Omental fat pad (tissue), 4 donors: Measurements from ENCODE around the gene RASL10A. TPM values are rescaled to one million over a fixed set of nuclear protein-coding genes. Genes with fewer than 3 reads are reported as not detected.
"Not testable (repeated sequence)": the region's sequence is repeated elsewhere in the genome, so short reads cannot be mapped to it uniquely, and the experiment has no call there.

Experiments
- ATAC-seq: fragments of 150-250 bp; one replicate; pipeline ENCODE4 v1.9.1; 2016; ENCODE audit warnings: mild to moderate bottlenecking, moderate library complexity; ENCODE audit not compliant: low FRiP score
- DNase-seq: peaks from one replicate; pipeline ENCODE4 v3.0.0-alpha.2; 2019; ENCODE audit warnings: low spot score
- total RNA-seq, 4 donors: library from RNA; depleted of rRNA; stranded (reverse); fragments of >200 nt; gene quantifications; one replicate each; pipeline ENCODE4 v1.1.0, GENCODE V29; 2016
- TF ChIP-seq, protein P1 (sequence below), 3 donors: fragments of 450-650 bp; IDR thresholded peaks; one replicate each; pipeline ENCODE4 v1.5.1; 2016 to 2017; ENCODE audit warnings: antibody characterized with exemption in 3 of 3, mild to moderate bottlenecking in 3 of 3, moderate library complexity in 2 of 3

The RASL10A gene, protein sequence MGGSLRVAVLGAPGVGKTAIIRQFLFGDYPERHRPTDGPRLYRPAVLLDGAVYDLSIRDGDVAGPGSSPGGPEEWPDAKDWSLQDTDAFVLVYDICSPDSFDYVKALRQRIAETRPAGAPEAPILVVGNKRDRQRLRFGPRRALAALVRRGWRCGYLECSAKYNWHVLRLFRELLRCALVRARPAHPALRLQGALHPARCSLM
- total RNA-seq: 1 to 10 TPM in 2 of 4 donors, under 1 TPM in 1, not detected in 1; 0.56 to 2.6 (median 1.5) TPM

DNA sequence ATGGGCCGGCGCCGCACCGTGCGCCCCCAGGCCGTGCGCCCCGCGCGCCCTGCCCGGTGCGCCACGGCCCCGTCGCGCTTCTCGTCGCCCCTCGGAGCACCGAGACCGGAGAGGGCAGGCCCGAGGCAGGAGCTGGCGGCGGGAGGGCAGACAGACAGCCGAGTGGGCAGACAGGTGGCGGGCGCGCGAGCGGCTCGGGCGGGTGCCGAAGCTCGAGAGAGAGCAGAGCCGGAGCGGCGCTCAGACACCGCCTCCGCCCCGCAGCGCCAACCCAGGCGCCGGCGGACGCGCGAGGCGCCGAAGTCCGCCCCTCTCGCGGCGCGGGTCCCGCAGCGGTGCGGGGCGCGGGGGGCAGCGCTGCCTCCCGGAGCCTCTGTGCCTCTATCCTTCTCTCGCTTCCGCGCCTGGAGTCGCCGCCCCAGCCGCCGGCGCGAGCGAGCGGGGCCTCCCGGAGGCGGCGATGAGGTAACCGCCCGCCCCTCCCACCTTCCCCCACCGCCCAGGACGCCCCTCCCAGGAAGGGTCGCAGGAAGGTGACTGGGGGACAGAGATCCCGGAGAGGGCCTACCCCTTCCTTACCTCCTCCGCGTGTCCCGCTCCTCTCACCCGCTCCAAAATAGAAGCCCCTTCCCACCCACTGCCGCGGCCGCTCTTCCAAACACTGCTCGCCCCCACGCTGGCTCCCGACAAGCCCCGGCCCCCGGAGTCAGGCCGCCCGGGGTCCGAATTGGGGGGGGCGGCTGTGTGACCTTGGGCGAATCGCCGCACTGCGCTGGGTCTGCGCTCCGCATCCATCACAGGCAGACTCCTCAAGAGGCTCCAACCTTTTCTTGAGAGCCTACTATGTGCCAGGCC is at the start of gene RASL10A:
Gene RASL10A, minus strand, starts transcription at position 412 of the 855 bp plus-strand sequence. CDS start 451 bp downstream, outside the sequence.
- DNase-seq (no peak), ATAC-seq (no peak)
- TF ChIP-seq, protein P1, sequence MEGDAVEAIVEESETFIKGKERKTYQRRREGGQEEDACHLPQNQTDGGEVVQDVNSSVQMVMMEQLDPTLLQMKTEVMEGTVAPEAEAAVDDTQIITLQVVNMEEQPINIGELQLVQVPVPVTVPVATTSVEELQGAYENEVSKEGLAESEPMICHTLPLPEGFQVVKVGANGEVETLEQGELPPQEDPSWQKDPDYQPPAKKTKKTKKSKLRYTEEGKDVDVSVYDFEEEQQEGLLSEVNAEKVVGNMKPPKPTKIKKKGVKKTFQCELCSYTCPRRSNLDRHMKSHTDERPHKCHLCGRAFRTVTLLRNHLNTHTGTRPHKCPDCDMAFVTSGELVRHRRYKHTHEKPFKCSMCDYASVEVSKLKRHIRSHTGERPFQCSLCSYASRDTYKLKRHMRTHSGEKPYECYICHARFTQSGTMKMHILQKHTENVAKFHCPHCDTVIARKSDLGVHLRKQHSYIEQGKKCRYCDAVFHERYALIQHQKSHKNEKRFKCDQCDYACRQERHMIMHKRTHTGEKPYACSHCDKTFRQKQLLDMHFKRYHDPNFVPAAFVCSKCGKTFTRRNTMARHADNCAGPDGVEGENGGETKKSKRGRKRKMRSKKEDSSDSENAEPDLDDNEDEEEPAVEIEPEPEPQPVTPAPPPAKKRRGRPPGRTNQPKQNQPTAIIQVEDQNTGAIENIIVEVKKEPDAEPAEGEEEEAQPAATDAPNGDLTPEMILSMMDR (IDR thresholded peaks at IDR 0.05): no peak

DNA sequence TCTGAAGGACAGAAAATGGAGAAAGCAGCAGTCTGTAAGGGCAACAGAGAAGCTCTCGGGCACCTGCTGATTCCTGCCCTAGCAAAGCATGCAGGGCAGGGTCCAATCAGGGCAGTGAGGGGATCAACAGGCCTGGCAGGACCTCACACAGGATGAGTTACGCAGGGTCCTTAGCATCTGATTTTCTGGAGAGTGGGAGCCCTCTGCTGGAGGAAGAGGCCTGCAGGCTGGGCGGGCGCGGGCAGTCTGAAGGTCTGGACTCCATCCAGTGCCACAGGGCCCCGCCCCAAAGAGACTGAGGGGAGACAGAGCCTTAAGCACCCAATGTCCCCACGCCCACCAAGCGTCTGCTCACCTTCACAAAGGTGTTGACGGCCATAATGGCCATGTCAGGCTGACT is 44.0 kb upstream of the RASL10A start:
- ATAC-seq (peak; percentile 88), DNase-seq (no peak)
- TF ChIP-seq, protein P1 (IDR thresholded peaks at IDR 0.05): no peak

DNA sequence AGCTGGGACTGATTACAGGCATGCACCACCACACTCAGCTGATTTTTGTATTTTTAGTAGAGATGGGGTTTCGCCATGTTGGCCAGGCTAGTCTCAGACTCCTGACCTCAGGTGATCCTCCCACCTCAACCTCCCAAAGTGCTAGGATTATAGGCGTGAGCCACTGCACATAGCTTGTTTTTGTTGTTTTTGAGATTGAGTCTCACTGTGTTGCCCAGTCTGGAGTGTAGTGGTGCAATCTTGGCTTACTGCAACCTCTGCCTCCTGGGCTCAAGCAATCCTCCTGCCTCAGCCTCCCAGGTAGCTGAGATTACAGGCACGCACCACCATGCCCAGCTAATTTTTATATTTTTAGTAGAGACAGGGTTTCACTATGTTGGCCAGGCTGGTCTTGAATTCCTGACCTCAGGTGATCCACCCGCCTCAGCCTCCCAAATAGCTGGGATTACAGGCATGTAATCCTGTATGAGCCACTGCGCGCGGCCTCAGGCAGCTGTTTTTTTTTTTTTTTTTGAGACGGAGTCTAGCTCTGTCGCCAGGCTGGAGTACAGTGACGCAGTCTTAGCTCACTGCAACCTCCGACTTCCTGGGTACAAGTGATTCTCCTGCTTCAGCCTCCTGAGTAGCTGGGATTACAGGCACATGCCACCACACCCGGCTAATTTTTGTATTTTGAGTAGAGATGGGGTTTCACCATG is 41.8 kb upstream of the RASL10A start:
- ATAC-seq, DNase-seq: not testable (repeated sequence)

DNA sequence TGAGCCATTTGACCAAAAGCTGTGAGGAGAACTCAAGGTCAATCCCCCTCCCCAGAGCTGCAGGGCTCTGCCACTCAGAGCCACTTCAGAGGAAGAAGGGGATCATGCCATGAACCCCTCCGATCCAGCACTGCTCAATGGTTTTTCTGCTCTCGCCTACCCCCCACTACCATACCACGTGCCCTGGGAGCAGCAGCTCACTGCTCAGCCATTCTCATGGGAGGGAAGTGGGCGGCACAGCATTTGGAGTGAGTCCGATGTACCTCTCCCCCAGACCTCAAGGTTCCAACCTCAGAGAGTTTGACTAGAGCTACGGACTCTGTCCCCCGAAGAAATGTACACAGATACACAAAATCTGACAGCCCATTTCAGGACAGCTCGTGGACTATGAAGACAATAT is 38.4 kb upstream of the RASL10A start:
- no peak for DNase-seq
- TF ChIP-seq, protein P1 (IDR thresholded peaks at IDR 0.05): no peak
- ATAC-seq: no peak

DNA sequence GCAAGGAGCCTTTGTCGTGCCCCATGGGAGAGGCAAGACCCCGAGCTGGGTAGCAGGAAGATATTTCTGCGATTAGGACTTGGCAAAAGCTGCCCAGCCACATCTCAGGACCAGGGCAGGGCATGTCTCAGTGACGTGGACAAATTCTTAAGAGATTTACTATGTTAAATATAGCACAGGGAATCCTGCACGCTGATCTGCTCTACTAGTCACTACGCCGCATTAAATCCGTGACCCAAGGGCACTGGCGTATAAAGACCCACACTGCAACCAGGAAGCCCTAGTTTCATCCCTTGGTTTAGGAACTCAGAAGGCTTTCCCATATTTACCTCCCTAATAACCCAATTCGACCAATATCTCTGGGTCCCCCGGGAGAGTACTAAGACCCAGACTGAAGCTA is 37.8 kb upstream of the RASL10A start:
- ATAC-seq: no peak
- TF ChIP-seq, protein P1 (IDR thresholded peaks at IDR 0.05): no peak
- DNase-seq: no peak

DNA sequence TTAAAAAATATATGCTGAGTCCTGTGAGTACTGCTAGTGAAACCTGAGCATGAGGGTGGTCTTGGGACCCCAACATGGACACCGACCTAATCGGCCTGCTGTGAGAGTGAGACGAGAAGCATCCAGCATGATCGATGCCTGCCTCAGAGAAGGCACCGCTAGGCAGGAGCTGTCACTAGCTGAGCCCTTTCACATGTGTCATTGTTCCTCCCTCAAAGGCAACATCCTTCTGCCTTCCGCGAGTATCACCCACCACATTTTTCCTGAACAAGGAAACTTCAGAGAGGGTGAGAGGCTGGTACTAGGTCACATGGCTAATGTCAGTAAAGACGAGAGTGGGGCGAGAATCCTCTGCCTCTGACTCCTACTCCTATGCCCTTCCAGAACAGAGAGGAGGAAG is 37.3 kb upstream of the RASL10A start:
- TF ChIP-seq, protein P1 (IDR thresholded peaks at IDR 0.05): no peak
- DNase-seq (no peak), ATAC-seq (no peak)

DNA sequence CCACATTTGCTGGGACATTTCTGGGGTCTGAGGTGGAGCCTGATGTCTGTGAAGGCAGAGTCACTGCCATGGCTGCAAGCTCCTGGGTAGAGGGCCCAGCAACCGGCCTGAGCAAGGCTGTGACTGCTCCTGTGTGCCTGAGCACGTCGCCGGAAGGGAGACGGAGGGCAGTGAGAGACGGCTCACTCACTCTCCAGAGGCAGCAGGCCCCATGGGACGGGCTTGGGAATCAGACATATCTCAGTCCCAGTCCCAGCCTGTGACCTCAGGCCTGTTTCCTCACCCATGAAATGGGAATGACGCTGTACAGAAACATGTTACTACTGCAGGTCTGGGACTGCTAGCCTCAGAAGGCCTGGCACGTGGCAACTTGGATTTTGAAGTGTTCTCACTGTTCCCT is 36.4 kb upstream of the RASL10A start:
- ATAC-seq (no peak), DNase-seq (no peak)
- TF ChIP-seq, protein P1 (IDR thresholded peaks at IDR 0.05): no peak
